VCaP (cell line): ENCODE measurements around the gene PPA1.
"Not testable (repeated sequence)": the region's sequence is repeated elsewhere in the genome, so short reads cannot be mapped to it uniquely, and the experiment has no call there.

Source experiments
- H3K27ac ChIP-seq: fragments of 450-650 bp; 2 replicates; pipeline ENCODE4 v1.5.1; 2017
- CTCF ChIP-seq: fragments of 450-650 bp; conservative IDR thresholded peaks from 2 replicates; pipeline ENCODE4 v1.5.1; 2017; ENCODE audit warnings: mild to moderate bottlenecking, moderate library complexity

Gene PPA1

GRCh38 chr10:70188768-70189167 lies 44.5 kb downstream of the PPA1 start:
- no peak overlapping the region for H3K27ac ChIP-seq
- TF ChIP-seq CTCF: no peak

GRCh38 chr10:70186571-70186970 lies 46.7 kb downstream of the PPA1 start:
- 0 out of 2 replicates have a peak overlapping the region, but pooled peaks have one; percentile 22 for H3K27ac ChIP-seq
- TF ChIP-seq CTCF: no peak

GRCh38 chr10:70186090-70186489 lies 47.1 kb downstream of the PPA1 start:
- TF ChIP-seq CTCF: no peak
- 0 out of 2 replicates have a peak overlapping the region, but pooled peaks have one; percentile 22 for H3K27ac ChIP-seq

- no peak overlapping the region for H3K27ac ChIP-seq
- TF ChIP-seq CTCF: no peak
Observed at GRCh38 chr10:70183304-70183703, 49.9 kb downstream of the PPA1 start.

- H3K27ac ChIP-seq: not testable (repeated sequence)
Observed at GRCh38 chr10:70179209-70179608, 54.0 kb downstream of the PPA1 start.

GRCh38 chr10:70178139-70178725 lies 55.0 kb downstream of the PPA1 start:
- H3K27ac ChIP-seq: no peak overlapping the region
- TF ChIP-seq CTCF: no peak

- H3K27ac ChIP-seq: no peak overlapping the region
- no peak for TF ChIP-seq CTCF
Observed at GRCh38 chr10:70176441-70176840, 56.8 kb downstream of the PPA1 start.

GRCh38 chr10:70175516-70175915 lies 57.7 kb downstream of the PPA1 start:
- TF ChIP-seq CTCF: no peak
- H3K27ac ChIP-seq: no peak overlapping the region
